Mesenteric fat pad (tissue), 1 donor: ENCODE results near the gene COL7A1. TPM values are rescaled to one million over a fixed set of nuclear protein-coding genes. Genes with fewer than 3 reads are reported as not detected.
"Not testable (repeated sequence)": the region's sequence is repeated elsewhere in the genome, so short reads cannot be mapped to it uniquely, and the experiment has no call there.

Experiments used
- DNase-seq: peaks from one replicate; pipeline ENCODE4 v3.0.0-alpha.2; 2020; ENCODE audit warnings: low spot score
- total RNA-seq: library from RNA; stranded (reverse); fragmentation: NEBNext Ultra II Directional; extraction: Animal tissue kit (Norgen Biotek cat#: 25700); gene quantifications from one replicate; pipeline ENCODE4 v1.2.1, GENCODE V29; 2021
- donor health status: DM: yes; HTN: yes; CAD: no.

COL7A1 gene
- total RNA-seq, 1 donor from 2014 or later = 0.84 TPM

DNA sequence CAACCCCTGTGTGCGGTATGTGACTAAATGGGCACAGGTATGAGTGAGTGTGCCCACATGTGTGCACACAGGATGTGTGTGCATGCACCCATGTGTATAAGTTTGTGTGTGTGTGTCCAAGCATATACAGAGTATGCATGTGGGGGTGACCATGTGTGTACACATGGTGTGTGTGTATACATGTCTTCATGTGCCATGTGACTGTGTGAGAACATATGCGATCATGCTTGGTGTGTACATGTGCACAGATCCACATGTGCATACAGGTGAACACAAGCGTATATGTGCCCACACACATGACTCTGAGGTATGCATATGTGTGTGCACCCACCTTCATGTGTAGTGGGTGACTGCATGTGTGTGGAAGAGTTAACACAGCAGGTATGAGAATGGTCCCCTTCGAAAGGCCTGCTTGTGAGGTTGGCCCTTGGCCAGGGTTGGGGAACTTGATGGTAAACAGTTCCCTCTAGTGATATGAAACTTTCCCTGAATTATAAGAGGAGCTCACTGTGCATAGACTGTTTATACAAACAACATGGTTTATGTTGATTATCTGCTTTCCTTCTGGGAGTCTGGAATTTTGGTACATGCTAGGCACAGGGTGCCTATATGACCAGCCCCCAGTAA is 48.8 kb downstream of the COL7A1 start:
- no peak for DNase-seq

DNA sequence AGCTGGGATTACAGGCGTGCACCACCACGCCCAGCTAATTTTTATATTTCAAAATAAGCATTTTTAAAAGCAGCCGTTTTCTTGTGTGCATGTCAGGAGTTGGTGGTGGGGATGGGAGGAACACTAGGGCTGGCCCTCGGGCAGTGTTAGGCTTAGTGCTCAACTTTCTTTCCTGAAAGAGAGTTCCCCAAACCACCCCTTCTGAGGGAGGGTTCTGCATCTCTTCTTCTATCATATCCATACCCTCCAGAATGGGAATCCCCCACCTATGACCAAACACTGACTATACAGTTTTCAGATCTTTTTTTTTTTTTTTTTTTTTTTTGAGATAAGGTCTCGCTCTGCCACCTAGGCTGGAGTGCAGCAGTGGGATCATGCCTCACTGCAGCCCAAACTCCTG is 51.0 kb downstream of the COL7A1 start:
- no peak for DNase-seq

DNA sequence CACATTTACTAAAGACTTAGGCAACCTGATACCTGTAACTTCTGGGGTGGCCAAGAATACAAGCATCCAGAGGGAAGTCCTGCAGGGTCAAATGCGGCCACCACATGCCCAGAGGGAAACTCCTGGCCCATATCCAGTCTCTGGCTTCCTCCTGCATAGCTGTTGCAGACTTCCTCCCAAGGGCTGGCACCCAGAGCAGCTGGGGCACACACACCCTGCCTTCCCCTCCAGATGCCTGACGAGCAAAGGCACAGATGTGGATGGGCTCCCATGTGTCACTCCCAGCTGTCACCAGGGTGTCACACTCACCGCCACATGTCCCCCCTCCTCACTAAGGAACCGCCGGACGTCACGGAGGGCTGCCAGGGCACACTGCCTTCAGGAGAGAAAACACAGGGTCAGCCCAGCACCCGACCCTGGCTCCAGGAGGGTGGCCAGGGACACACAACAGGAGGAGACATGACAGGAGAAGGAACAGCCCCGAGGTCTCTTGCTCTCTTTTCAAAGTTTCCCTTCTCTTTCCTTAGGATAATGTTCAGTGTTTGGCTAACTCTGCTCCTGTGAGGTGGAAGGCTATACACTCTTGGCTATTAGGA is 51.8 kb downstream of the COL7A1 start:
- no peak for DNase-seq

DNA sequence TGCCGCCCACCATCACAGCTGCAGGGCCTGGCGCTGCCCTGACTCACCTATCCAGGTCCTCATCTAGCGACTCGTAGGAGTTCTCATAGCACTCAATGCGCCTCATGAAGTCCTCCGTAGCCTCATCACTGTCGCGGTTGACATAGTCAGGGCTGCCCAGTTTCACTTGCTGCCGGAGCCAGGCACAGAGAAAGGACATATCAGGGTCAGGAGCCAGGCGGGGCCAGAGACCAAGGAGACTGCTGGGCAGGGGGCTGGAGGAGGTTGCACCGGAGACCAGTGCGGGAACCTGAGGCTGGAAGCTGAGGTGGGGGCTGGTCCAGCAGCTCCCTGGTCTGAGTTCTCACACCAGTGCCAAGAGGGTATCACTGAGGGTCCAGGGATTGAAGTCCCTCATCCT is 56.7 kb downstream of the COL7A1 start:
- no peak for DNase-seq

DNA sequence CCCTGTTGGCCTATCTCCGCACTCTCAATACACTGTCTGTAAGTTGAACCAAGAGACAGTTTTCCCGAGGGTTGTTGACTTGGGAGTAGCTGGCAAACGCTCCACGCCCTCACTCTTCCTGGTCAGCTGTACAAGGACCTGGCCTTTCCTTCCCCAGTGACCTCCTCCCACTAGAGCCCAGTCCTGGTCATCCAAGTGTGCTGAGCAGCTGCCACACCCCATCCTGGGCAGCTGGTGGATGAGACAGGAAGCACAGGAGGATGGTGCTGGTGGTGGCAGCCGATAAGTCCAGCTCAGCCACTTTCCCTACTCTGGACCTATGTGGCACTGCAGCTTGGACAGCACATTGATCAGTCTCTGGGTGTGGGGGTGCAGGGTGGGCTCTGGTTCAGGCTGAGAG is 58.3 kb downstream of the COL7A1 start:
- DNase-seq = no peak

GRCh38 chr3:48536116-48536515 is 59.0 kb downstream of the COL7A1 start:
- DNase-seq = no peak

DNA sequence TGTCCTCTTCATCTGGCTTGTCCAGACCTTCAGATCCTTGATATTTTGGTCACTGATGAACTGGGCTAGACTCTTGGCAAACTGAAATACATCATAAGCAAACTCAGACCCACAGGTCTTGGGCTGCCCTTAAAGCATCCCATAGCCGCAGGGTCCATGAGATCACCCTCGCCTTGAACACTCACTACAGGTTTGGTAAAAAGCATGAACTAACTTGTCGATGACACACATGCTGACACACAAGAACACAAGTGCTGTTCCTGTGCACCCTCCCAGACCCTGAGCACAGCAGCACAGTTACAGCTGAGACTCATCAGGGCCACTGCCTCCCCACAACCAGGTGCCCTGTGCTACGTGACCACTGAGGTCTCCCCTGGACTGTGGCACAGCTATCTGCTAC is 59.6 kb downstream of the COL7A1 start:
- DNase-seq = no peak

- no peak for DNase-seq
Measured at GRCh38 chr3:48532977-48533337, 62.2 kb downstream of the COL7A1 start.

DNA sequence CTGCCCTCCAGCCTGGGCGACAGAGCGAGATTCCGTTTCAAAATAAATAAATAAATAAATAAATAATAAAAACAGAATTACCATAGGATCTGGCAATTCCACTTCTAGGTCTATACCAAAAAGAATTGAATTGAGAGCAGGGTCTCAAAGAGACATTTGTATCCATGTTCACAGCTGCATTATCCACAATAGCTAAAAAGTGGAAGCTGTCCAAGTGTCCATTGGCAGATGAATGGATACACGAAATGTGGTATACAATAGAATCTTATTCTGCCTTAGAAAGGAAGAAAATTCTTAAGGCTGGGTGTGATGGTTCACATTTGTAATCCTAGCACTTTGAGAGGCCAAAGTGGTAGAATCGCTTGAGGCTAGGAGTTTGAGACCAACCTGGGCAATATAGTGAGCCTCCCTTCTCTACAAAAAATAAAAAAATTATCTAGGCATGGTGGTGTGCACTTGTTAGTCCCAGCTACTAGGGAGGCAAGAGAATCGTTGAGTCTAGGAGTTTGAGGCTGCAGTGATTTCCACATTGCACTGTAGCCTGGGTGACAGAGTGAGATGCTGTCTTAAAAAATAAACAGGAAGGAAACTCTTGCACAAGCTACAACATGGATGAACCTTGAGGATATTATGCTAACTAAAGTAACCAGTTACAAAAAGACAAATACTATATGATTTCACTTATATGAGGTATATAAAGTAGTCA is 62.7 kb downstream of the COL7A1 start:
- no peak for DNase-seq

- not testable (repeated sequence) for DNase-seq
Measured at GRCh38 chr3:48530701-48531100, 64.4 kb downstream of the COL7A1 start.

DNA sequence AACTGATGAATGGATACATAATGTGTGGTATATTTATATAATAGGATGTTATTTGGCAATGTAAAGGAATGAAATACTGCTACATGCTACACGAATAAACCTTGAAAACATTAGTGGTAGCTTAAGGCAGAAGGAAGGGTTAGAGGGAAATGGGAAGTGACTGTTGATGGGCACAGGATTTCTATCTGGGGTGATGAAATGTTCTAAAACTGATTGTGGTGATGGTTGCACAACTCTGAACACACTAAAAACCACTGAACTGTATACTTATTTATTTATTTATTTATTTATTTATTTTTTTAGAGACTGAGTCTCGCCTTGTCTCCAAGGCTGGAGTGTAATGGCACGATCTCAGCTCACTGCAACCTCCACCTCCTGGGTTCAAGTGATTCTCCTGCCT is 66.4 kb downstream of the COL7A1 start:
- no peak for DNase-seq

- no peak for DNase-seq
Measured at GRCh38 chr3:48528048-48528447, 67.1 kb downstream of the COL7A1 start.

DNA sequence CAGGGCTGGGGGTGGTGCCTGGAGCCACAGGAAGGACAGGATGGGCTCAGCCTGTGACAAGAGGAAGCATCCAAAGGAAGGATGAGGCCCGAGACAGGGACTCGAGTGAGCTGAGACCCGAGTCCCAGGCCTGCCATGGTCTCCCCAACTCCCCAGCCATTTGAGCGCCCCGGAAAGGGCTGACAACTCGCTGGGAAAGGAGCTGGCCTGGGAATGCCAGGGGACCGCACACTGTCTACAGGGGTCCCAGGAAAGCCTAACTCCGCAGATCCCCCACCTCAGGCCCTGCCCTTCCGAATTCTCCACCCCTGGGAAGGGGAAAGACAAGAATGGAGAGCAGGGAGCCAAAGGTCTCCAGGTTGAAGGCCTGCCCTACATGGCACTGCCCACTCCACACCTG is 70.2 kb downstream of the COL7A1 start:
- DNase-seq = no peak

GRCh38 chr3:48521635-48522034 is 73.5 kb downstream of the COL7A1 start:
- DNase-seq = no peak

DNA sequence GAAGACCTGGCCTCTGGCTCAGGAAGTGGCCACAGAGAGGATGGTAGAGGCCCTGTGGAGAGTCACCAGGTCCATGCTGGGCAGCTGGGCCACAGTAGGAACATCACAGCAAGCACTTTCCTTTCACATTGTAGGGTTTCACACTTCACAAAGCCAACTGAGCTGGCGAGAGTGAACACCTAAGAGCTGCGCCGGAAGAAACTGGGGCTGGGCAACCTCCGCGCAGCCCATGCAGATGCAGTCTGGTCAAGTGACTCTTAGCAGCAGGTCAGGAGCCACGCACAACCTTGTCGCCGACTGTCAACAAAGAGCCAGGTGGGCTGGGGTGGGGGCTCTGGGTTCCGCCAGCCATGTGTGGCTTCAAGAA is 75.9 kb downstream of the COL7A1 start:
- no peak for DNase-seq

- no peak for DNase-seq
Measured at GRCh38 chr3:48518638-48519276, 76.4 kb downstream of the COL7A1 start.

DNA sequence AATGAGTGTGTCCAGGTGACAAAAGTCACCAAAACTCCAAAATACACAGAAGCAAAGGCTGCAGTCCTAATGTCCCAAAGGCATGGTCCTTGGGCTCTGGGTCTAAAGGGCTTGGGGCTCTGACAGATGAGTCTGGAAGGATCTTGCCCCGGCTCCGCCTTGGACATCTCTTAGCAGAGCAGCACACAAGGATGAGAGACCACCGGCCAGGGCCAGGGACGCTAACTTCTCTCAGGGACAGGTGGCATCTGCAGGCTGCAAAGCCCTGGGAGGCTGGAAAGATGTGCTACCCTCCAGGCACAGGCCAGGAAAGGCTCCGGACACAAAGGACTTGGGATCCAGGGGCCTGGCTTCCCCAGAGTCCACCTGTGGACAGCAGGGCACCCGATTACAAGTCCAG is 77.1 kb downstream of the COL7A1 start:
- DNase-seq = no peak

DNA sequence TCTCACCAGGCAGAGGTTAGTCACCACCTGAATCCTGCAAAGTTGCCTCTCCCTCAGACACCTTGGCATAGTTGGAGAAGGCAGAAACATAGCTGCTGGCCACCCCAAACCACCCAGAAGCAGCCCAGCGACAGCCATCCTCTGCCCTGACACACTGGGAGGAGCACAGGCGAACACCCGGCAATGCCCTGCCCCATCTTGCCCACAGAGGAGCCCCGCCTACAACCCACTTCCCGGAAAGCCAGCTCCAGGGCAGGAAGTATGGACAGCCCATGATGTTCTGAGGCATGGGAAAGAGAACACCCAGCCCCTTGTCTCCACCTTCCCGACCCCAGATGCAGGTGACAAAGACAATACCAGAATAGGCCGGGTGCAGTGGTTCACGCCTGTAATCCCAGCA is 78.6 kb downstream of the COL7A1 start:
- no peak for DNase-seq

DNA sequence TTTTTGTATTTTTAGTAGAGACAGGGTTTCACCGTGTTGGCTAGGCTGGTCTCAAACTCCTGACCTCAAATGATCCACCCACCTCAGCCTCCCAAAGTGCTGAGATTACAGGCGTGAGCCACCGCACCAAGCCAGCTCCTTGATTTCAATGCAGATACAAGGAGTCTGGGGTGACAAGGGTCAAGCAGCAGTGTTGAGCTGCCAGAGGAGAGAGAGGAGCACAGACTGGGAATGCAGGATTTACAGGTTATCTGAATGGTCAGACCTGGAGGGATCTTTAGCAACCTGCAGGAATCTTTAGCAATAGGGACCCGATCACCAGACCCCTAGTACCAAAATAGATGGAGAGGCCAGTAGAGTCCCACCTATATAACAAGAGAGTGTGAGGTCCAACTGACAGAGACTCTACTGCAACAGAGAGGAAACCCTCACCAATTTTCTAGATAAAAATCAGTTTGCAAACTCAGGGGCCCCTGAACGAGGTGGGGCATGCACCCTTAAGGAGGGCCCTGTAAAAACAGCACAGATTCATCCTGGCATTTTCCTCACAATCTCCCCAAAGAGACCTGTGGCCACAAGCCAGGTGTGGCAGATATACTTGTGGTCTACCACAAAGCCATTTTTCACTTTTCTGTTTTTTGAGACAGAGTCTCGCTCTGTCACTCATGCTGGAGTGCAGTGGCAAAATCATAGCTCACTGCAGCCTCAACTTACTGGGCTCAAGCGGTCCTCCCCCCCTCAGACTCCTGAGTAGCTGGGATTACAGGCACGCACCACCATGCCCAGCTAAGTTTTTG is 80.5 kb downstream of the COL7A1 start:
- no peak for DNase-seq
